Parietal lobe (tissue), 1 donor: ENCODE results near the gene VPS4A. TPM values are rescaled to one million over a fixed set of nuclear protein-coding genes. Genes with fewer than 3 reads are reported as not detected.

Experiments
- total RNA-seq: library from RNA; depleted of rRNA; stranded (reverse); fragments of >200 nt; gene quantifications from one replicate; pipeline ENCODE4 v1.2.3, GENCODE V29; 2014

The VPS4A gene
- 33.8 TPM for total RNA-seq

GRCh38 chr16:69310653-69311532, at the start of gene VPS4A:
TSS of gene VPS4A (plus strand) at chr16:69311350. CDS start at chr16:69311512, 162 bp downstream.

GRCh38 chr16:69330286-69331109, 19.3 kb downstream of the VPS4A start, which contains the start of gene PDF:
TSS of gene PDF (minus strand) at chr16:69330588. CDS start at chr16:69330570, 18 bp downstream.

GRCh38 chr16:69339289-69340094, 28.3 kb downstream of the VPS4A start, which contains the start of the genes COG8 and NIP7:
TSS of gene COG8 (minus strand) at chr16:69339564. CDS start at chr16:69339552, 12 bp downstream.
TSS of gene NIP7 (plus strand) at chr16:69339772. CDS start at chr16:69339830, 58 bp downstream.

GRCh38 chr16:69351309-69352027, 40.3 kb downstream of the VPS4A start, which contains the start of gene TMED6:
TSS of gene TMED6 (minus strand) at chr16:69351786. CDS start at chr16:69351753, 33 bp downstream.

Other genes with a start within 250 kb of the VPS4A start
- 9.7 TPM for gene HAS3, start 205.7 kb upstream of the VPS4A start, total RNA-seq
- gene CHTF8, start 178.8 kb upstream of the VPS4A start, total RNA-seq: 43.5 TPM
- 30.0 TPM for gene UTP4, start 178.7 kb upstream of the VPS4A start, total RNA-seq
- 12.2 TPM for gene SNTB2, start 124.2 kb upstream of the VPS4A start, total RNA-seq
- 16.9 TPM for gene PDF, start 19.2 kb downstream of the VPS4A start, total RNA-seq
- 59.2 TPM for gene COG8, start 28.2 kb downstream of the VPS4A start, total RNA-seq
- 13.8 TPM for gene NIP7, start 28.4 kb downstream of the VPS4A start, total RNA-seq
- gene TMED6, start 40.4 kb downstream of the VPS4A start, total RNA-seq: not detected
- 25.7 TPM for gene TERF2, start 74.7 kb downstream of the VPS4A start, total RNA-seq
- gene CYB5B, start 113.3 kb downstream of the VPS4A start, total RNA-seq: 67.0 TPM